ENCODE measurements around the gene BCAS1.

GRCh38 chr20:53937929-53938367 is 132.4 kb downstream of the BCAS1 start:
- TF ChIP-seq FOS (IDR thresholded peaks at IDR 0.05; ENCODE audit: borderline replicate concordance, insufficient read depth, low read length) = no peak
- TF ChIP-seq, protein P1, sequence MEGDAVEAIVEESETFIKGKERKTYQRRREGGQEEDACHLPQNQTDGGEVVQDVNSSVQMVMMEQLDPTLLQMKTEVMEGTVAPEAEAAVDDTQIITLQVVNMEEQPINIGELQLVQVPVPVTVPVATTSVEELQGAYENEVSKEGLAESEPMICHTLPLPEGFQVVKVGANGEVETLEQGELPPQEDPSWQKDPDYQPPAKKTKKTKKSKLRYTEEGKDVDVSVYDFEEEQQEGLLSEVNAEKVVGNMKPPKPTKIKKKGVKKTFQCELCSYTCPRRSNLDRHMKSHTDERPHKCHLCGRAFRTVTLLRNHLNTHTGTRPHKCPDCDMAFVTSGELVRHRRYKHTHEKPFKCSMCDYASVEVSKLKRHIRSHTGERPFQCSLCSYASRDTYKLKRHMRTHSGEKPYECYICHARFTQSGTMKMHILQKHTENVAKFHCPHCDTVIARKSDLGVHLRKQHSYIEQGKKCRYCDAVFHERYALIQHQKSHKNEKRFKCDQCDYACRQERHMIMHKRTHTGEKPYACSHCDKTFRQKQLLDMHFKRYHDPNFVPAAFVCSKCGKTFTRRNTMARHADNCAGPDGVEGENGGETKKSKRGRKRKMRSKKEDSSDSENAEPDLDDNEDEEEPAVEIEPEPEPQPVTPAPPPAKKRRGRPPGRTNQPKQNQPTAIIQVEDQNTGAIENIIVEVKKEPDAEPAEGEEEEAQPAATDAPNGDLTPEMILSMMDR (IDR thresholded peaks at IDR 0.05; ENCODE audit: extremely low read depth in 1 of 2, insufficient read depth in 1 of 2, low read depth in 1 of 2, low read length in 2 of 2) = no peak
- TF ChIP-seq POLR2A (IDR thresholded peaks at IDR 0.05; ENCODE audit: low read depth, low read length) = no peak
- TF ChIP-seq EZH2 (IDR thresholded peaks at IDR 0.05; ENCODE audit: borderline replicate concordance, low read depth, low read length, severe bottlenecking) = no peak
- TF ChIP-seq, protein P2, sequence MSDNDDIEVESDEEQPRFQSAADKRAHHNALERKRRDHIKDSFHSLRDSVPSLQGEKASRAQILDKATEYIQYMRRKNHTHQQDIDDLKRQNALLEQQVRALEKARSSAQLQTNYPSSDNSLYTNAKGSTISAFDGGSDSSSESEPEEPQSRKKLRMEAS (IDR thresholded peaks at IDR 0.05; ENCODE audit: insufficient read depth, insufficient read length) = no peak
- TF ChIP-seq POLR2AphosphoS5 (IDR thresholded peaks at IDR 0.05; ENCODE audit: insufficient read depth, low read depth, low read length) = no peak
- TF ChIP-seq JUN (IDR thresholded peaks at IDR 0.05; ENCODE audit: borderline replicate concordance, insufficient read depth, insufficient read length, low read depth) = no peak
